GM12873 (cell line): ENCODE measurements around the gene TACC3.

ENCODE experiments used
- CTCF ChIP-seq: IDR thresholded peaks from 2 replicates; pipeline ENCODE4 v1.5.1; 2012; ENCODE audit warnings: low read depth, mild to moderate bottlenecking, moderate library complexity, low read length, control low read depth; ENCODE audit not compliant: insufficient read depth; ENCODE audit errors: missing control alignments

The TACC3 gene

GRCh38 chr4:1789552-1789951 is 68.2 kb downstream of the TACC3 start:
- TF ChIP-seq CTCF, result no peak

- TF ChIP-seq CTCF, result no peak
Measured at GRCh38 chr4:1790005-1790404, 68.7 kb downstream of the TACC3 start.

- no peak for TF ChIP-seq CTCF
Measured at GRCh38 chr4:1792158-1792831, 71.0 kb downstream of the TACC3 start.

- no peak for TF ChIP-seq CTCF
Measured at GRCh38 chr4:1792832-1793495, 71.6 kb downstream of the TACC3 start, which contains the start of gene FGFR3. Gene FGFR3 (plus strand): TSS chr4:1793293. CDS start chr4:1793935, 642 bp downstream.

- no peak for TF ChIP-seq CTCF
Measured at GRCh38 chr4:1793496-1793840, 72.1 kb downstream of the TACC3 start.

GRCh38 chr4:1793940-1794808 is 72.9 kb downstream of the TACC3 start:
- no peak for TF ChIP-seq CTCF
